ENCODE results near the gene DEDD. TPM values are rescaled to one million over a fixed set of nuclear protein-coding genes. Genes with fewer than 3 reads are reported as not detected.

DEDD gene
- total and polyA plus RNA-seq, 2 of the 13 experiments (the other 11 are each of a cell fraction or from before 2014, with no cell fraction given) = 12.6 to 27.8 TPM

- TF ChIP-seq ZNF782 (CRISPR knock-in tag; IDR thresholded peaks at IDR 0.05; ENCODE audit: borderline replicate concordance) (no peak), STAG1 (CRISPR knock-in tag; IDR thresholded peaks at IDR 0.05) (peak; percentile 17; the same call in 1 of the 2 replicates), SOX13 (IDR thresholded peaks at IDR 0.05) (no peak), SOX13 (CRISPR knock-in tag; conservative IDR thresholded peaks at IDR 0.05 in 1 of 2, IDR thresholded peaks at IDR 0.05 in 1 of 2) (no peak), BATF2 (CRISPR knock-in tag; IDR thresholded peaks at IDR 0.05) (no peak), DPF2 (CRISPR knock-in tag; IDR thresholded peaks at IDR 0.05; ENCODE audit: borderline replicate concordance, low read depth) (no peak), PRDM4 (CRISPR knock-in tag; IDR thresholded peaks at IDR 0.05; ENCODE audit: borderline replicate concordance) (no peak), NR0B2 (CRISPR knock-in tag; IDR thresholded peaks at IDR 0.05) (no peak; the same call in 1 of the 2 replicates), REPIN1 (CRISPR knock-in tag; IDR thresholded peaks at IDR 0.05; ENCODE audit: borderline replicate concordance, low read depth) (no peak), ZNF563 (CRISPR knock-in tag; IDR thresholded peaks at IDR 0.05) (0 out of 2 replicates have a peak, but pooled peaks have one; percentile 19), ZNF878 (CRISPR knock-in tag; IDR thresholded peaks at IDR 0.05) (no peak), MED1 (CRISPR knock-in tag; IDR thresholded peaks at IDR 0.05) (no peak), FOSL1 (CRISPR knock-in tag; IDR thresholded peaks at IDR 0.05; ENCODE audit: borderline replicate concordance) (no peak), ZNF180 (CRISPR knock-in tag; IDR thresholded peaks at IDR 0.05; ENCODE audit: borderline replicate concordance, low read depth) (no peak), ZNF768 (CRISPR knock-in tag; IDR thresholded peaks at IDR 0.05) (0 out of 2 replicates have a peak, but pooled peaks have one; percentile 23), ZNF562 (CRISPR knock-in tag; IDR thresholded peaks at IDR 0.05; ENCODE audit: borderline replicate concordance) (no peak), ZNF629 (CRISPR knock-in tag; conservative IDR thresholded peaks at IDR 0.05) (no peak), ETV5 (CRISPR knock-in tag; IDR thresholded peaks at IDR 0.05; ENCODE audit: borderline replicate concordance) (peak; percentile 50; the same call in 1 of the 2 replicates), NFATC3 (CRISPR knock-in tag; IDR thresholded peaks at IDR 0.05) (no peak), ZNF777 (CRISPR knock-in tag; IDR thresholded peaks at IDR 0.05) (no peak)
- TF ChIP-seq, protein P1, sequence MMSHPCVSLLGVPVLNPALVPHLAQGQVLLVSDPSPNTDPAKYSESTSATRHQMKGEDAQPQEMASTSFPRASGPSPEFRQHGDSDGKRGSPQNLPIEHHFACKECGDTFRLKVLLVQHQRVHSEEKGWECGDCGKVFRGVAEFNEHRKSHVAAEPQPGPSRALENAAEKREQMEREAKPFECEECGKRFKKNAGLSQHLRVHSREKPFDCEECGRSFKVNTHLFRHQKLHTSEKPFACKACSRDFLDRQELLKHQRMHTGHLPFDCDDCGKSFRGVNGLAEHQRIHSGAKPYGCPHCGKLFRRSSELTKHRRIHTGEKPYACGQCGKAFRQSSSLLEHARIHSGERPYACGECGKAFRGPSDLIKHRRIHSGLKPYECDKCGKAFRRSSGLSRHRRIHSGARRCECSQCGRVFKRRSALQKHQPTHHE (CRISPR knock-in tag; IDR thresholded peaks at IDR 0.05; ENCODE audit: borderline replicate concordance) = no peak
- TF ChIP-seq, protein P2, sequence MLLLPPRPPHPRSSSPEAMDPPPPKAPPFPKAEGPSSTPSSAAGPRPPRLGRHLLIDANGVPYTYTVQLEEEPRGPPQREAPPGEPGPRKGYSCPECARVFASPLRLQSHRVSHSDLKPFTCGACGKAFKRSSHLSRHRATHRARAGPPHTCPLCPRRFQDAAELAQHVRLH (CRISPR knock-in tag; IDR thresholded peaks at IDR 0.05; ENCODE audit: borderline replicate concordance, low read depth) = 0 out of 2 replicates have a peak, but pooled peaks have one; percentile 50
- TF ChIP-seq, protein P3, sequence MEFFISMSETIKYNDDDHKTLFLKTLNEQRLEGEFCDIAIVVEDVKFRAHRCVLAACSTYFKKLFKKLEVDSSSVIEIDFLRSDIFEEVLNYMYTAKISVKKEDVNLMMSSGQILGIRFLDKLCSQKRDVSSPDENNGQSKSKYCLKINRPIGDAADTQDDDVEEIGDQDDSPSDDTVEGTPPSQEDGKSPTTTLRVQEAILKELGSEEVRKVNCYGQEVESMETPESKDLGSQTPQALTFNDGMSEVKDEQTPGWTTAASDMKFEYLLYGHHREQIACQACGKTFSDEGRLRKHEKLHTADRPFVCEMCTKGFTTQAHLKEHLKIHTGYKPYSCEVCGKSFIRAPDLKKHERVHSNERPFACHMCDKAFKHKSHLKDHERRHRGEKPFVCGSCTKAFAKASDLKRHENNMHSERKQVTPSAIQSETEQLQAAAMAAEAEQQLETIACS (CRISPR knock-in tag; IDR thresholded peaks at IDR 0.05) = no peak
Observed at GRCh38 chr1:161098210-161099068, 34.0 kb downstream of the DEDD start, which contains the start of gene KLHDC9 (continued).

Data from HepG2 (cell line).